Measurements from ENCODE around the gene TRIM41. TPM values are rescaled to one million over a fixed set of nuclear protein-coding genes. Genes with fewer than 3 reads are reported as not detected.

Gene TRIM41
- total and polyA plus RNA-seq, 9 of the 15 experiments (the other 6 are each of a cell fraction or from before 2014, with no cell fraction given) = 1.8 to 47.6 (median 20.9) TPM

- no peak for TF ChIP-seq ZNF124 (CRISPR knock-in tag; IDR thresholded peaks at IDR 0.05)
- 0 out of 2 replicates have a peak, but pooled peaks have one; percentile 48 for TF ChIP-seq ZSCAN29 (IDR thresholded peaks at IDR 0.05)
- TF ChIP-seq DMBX1 (CRISPR knock-in tag; IDR thresholded peaks at IDR 0.05; ENCODE audit: borderline replicate concordance) = no peak
- no peak for TF ChIP-seq CCAR2 (IDR thresholded peaks at IDR 0.05; ENCODE audit: low read depth, low read length)
- no peak for TF ChIP-seq ZC3H4 (CRISPR knock-in tag; IDR thresholded peaks at IDR 0.05; ENCODE audit: borderline replicate concordance)
- no peak for TF ChIP-seq DEAF1 (CRISPR knock-in tag; IDR thresholded peaks at IDR 0.05)
- TF ChIP-seq ZNF655 (CRISPR knock-in tag; IDR thresholded peaks at IDR 0.05) = no peak
- no peak for TF ChIP-seq SMC3 (conservative IDR thresholded peaks at IDR 0.05; ENCODE audit: insufficient read depth, low read depth, low read length)
- TF ChIP-seq NR3C1 (CRISPR knock-in tag; IDR thresholded peaks at IDR 0.05) = no peak
- TF ChIP-seq MXI1 (IDR thresholded peaks at IDR 0.05; ENCODE audit: low read depth, low read length) = no peak
- no peak for TF ChIP-seq PHB2 (IDR thresholded peaks at IDR 0.05; ENCODE audit: low read depth)
- TF ChIP-seq XRCC5 (IDR thresholded peaks at IDR 0.05; ENCODE audit: low read depth, low read length) = peak; percentile 3; the same call in 1 of the 2 replicates
- no peak for TF ChIP-seq MYNN (IDR thresholded peaks at IDR 0.05)
- no peak for TF ChIP-seq MYNN (CRISPR knock-in tag; IDR thresholded peaks at IDR 0.05)
- TF ChIP-seq ILF3 (IDR thresholded peaks at IDR 0.05; ENCODE audit: borderline replicate concordance) = no peak
- no peak for TF ChIP-seq SMARCE1 (IDR thresholded peaks at IDR 0.05)
- TF ChIP-seq NR2C2 (CRISPR knock-in tag; IDR thresholded peaks at IDR 0.05) = no peak
- TF ChIP-seq NR2C2 (tag; IDR thresholded peaks at IDR 0.05) = peak; percentile 88
- no peak for TF ChIP-seq ASH1L (IDR thresholded peaks at IDR 0.05; ENCODE audit: borderline replicate concordance, low read depth, partially characterized antibody)
- TF ChIP-seq ZNF398 (CRISPR knock-in tag; IDR thresholded peaks at IDR 0.05) = no peak
- no peak for TF ChIP-seq TRIM24 (IDR thresholded peaks at IDR 0.05)
- no peak for TF ChIP-seq ZNF717 (CRISPR knock-in tag; IDR thresholded peaks at IDR 0.05)
- TF ChIP-seq ADNP (tag; IDR thresholded peaks at IDR 0.05) = no peak
- 0 out of 2 replicates have a peak, but pooled peaks have one; percentile 18 for TF ChIP-seq MTA2 (IDR thresholded peaks at IDR 0.05; ENCODE audit: low read depth)
- no peak for TF ChIP-seq MYBL2 (IDR thresholded peaks at IDR 0.05; ENCODE audit: low read depth)
- TF ChIP-seq MYBL2 (CRISPR knock-in tag; IDR thresholded peaks at IDR 0.05; ENCODE audit: borderline replicate concordance) = no peak
These were observed 23.4 kb downstream of the TRIM41 start (continued) for GRCh38 chr5:181246276-181247049.

Measured in K562 (cell line).